H1 (cell line): Measurements from ENCODE around the gene RAB3C. TPM values are rescaled to one million over a fixed set of nuclear protein-coding genes. Genes with fewer than 3 reads are reported as not detected.

Experiments
- CTCF ChIA-PET: fragments of 300-600 bp; sonication (Branson Sonifier 250); formaldehyde crosslinking; loops from one replicate; lab custom pipeline; 2021; ENCODE audit not compliant: partially characterized antibody; lab: Charles Lee
- POLR2A ChIA-PET: fragments of 300-600 bp; sonication (Branson Sonifier 250); formaldehyde crosslinking; loops from one replicate; lab custom pipeline; 2021; ENCODE audit warnings: inconsistent platforms; ENCODE audit not compliant: partially characterized antibody; lab: Charles Lee
- DNase-seq, 2 experiments: peaks; one replicate each; pipeline versions ENCODE4 v3.0.0 to v3.0.0-alpha.2; 2010 to 2022; ENCODE audit warnings: low spot score in 2 of 2, low read depth in 1 of 2, mixed read lengths in 1 of 2
- FAIRE-seq: peaks from 2 replicates; lab custom pipeline; 2011; peaks lifted over from hg19 to GRCh38; lab: Jason Lieb, UNC
- H2AFZ ChIP-seq: 2 replicates; pipeline ENCODE4 v1.8.1; 2012; ENCODE audit warnings: low read length, inconsistent platforms
- H2AK5ac ChIP-seq: 2 replicates; pipeline ENCODE4 v1.6.1; 2013; ENCODE audit warnings: low read depth, low read length
- H2BK120ac ChIP-seq: replicated peaks from 2 replicates; pipeline ENCODE3; 2013; ENCODE audit warnings: low read depth, low read length, inconsistent platforms
- H2BK12ac ChIP-seq: 2 replicates; pipeline ENCODE4 v1.6.1; 2013; ENCODE audit warnings: low read depth, low read length
- H2BK15ac ChIP-seq: 2 replicates; pipeline ENCODE4 v1.6.1; 2013; ENCODE audit warnings: low read length
- H2BK20ac ChIP-seq: 2 replicates; pipeline ENCODE4 v1.6.1; 2013; ENCODE audit warnings: low read length
- H2BK5ac ChIP-seq: 2 replicates; pipeline ENCODE4 v1.6.1; 2013; ENCODE audit warnings: low read depth, low read length
- H3K14ac ChIP-seq: 2 replicates; pipeline ENCODE4 v1.6.1; 2013; ENCODE audit warnings: inconsistent platforms; ENCODE audit not compliant: insufficient read length
- H3K18ac ChIP-seq: 2 replicates; pipeline ENCODE4 v1.6.1; 2013; ENCODE audit warnings: low read length; ENCODE audit errors: extremely low read depth
- H3K23ac ChIP-seq: 2 replicates; pipeline ENCODE4 v1.6.1; 2013; ENCODE audit warnings: inconsistent platforms; ENCODE audit not compliant: insufficient read length
- H3K23me2 ChIP-seq: 2 replicates; pipeline ENCODE4 v1.6.1; 2013; ENCODE audit warnings: low read depth, low read length
- H3K27ac ChIP-seq: 2 replicates; pipeline ENCODE4 v1.6.1; 2011; ENCODE audit warnings: low read depth, low read length, inconsistent platforms
- H3K27me3 ChIP-seq, 4 experiments: replicated peaks in 1 of 4; 1 replicate in 1 of 4; 2 replicates in 3 of 4; pipeline versions ENCODE4 v1.6.1 to v1.8.1; 2011 to 2013; ENCODE audit warnings: low read length in 3 of 4, mild to moderate bottlenecking in 3 of 4, inconsistent platforms in 2 of 4, mixed read lengths in 2 of 4, moderate library complexity in 1 of 4; ENCODE audit not compliant: control insufficient read depth in 3 of 4, insufficient read depth in 3 of 4; ENCODE audit errors: extremely low read depth in 1 of 4
- H3K36me3 ChIP-seq, 4 experiments: 2 replicates each; pipeline versions ENCODE4 v1.6.1 to v1.8.1; 2011 to 2013; ENCODE audit warnings: mild to moderate bottlenecking in 4 of 4, low read length in 3 of 4, moderate library complexity in 2 of 4, control low read depth in 1 of 4, inconsistent platforms in 1 of 4; ENCODE audit not compliant: insufficient read depth in 4 of 4, control insufficient read depth in 2 of 4
- H3K4ac ChIP-seq: replicated peaks from 2 replicates; pipeline ENCODE3; 2013; ENCODE audit warnings: low read length, low read depth, mixed read lengths, inconsistent platforms; ENCODE audit not compliant: insufficient read length
- H3K4me1 ChIP-seq, 4 experiments: replicated peaks in 1 of 4; 1 replicate in 1 of 4; 2 replicates in 3 of 4; pipeline versions ENCODE4 v1.6.1 to v1.8.1; 2011 to 2013; ENCODE audit warnings: low read length in 3 of 4, inconsistent platforms in 2 of 4, mixed read lengths in 1 of 4; ENCODE audit not compliant: insufficient read depth in 4 of 4, control insufficient read depth in 3 of 4
- H3K4me2 ChIP-seq, 2 experiments: 2 replicates each; pipeline versions ENCODE4 v1.6.1 to v1.8.1; 2011 to 2013; ENCODE audit warnings: low read depth in 2 of 2, low read length in 2 of 2, control low read depth in 1 of 2, inconsistent platforms in 1 of 2, mild to moderate bottlenecking in 1 of 2; ENCODE audit not compliant: insufficient read depth in 1 of 2
- H3K4me3 ChIP-seq, 4 experiments: fragments of 200-600, 300-600 bp in 1 of 4; sonication (generic), shearing (Covaris generic), sonication (Bioruptor Twin) in 1 of 4; 2 replicates each; pipeline versions ENCODE4 v1.5.1 to v1.8.1; 2011 to 2016; ENCODE audit warnings: low read length in 4 of 4, low read depth in 3 of 4, control low read depth in 2 of 4, inconsistent platforms in 2 of 4, mild to moderate bottlenecking in 2 of 4, mixed read lengths in 1 of 4, moderate library complexity in 1 of 4; ENCODE audit not compliant: insufficient read depth in 2 of 4; ENCODE audit errors: extremely low read depth in 1 of 4
- H3K56ac ChIP-seq: replicated peaks from 2 replicates; pipeline ENCODE3; 2013; ENCODE audit warnings: low read depth, mild to moderate bottlenecking, mixed read lengths, low read length, inconsistent platforms; ENCODE audit not compliant: insufficient read length
- H3K79me1 ChIP-seq: 2 replicates; pipeline ENCODE4 v1.6.1; 2013; ENCODE audit warnings: low read depth, low read length, control low read depth
- H3K79me2 ChIP-seq, 2 experiments: 2 replicates each; pipeline versions ENCODE4 v1.6.1 to v1.8.1; 2012 to 2013; ENCODE audit warnings: low read length in 2 of 2, mild to moderate bottlenecking in 2 of 2, inconsistent platforms in 1 of 2; ENCODE audit not compliant: insufficient read depth in 2 of 2, control insufficient read depth in 1 of 2
- H3K9ac ChIP-seq, 4 experiments: replicated peaks in 1 of 4; 1 replicate in 1 of 4; 2 replicates in 3 of 4; pipeline versions ENCODE4 v1.6.1 to v1.8.1; 2011 to 2013; ENCODE audit warnings: low read depth in 3 of 4, low read length in 3 of 4, control low read depth in 2 of 4, mild to moderate bottlenecking in 2 of 4, moderate library complexity in 2 of 4, inconsistent platforms in 1 of 4; ENCODE audit errors: extremely low read depth in 1 of 4
- H3K9me3 ChIP-seq, 2 experiments: 2 replicates each; pipeline versions ENCODE4 v1.6.1 to v1.8.1; 2012 to 2013; ENCODE audit warnings: mild to moderate bottlenecking in 2 of 2, moderate library complexity in 2 of 2, control low read depth in 1 of 2, inconsistent platforms in 1 of 2, low read depth in 1 of 2, low read length in 1 of 2, mixed read lengths in 1 of 2; ENCODE audit not compliant: insufficient read depth in 2 of 2
- H4K20me1 ChIP-seq, 2 experiments: replicated peaks in 1 of 2; 2 replicates each; pipeline versions ENCODE3 to v1.8.1; 2011 to 2013; ENCODE audit warnings: inconsistent platforms in 2 of 2, low read length in 2 of 2, mild to moderate bottlenecking in 1 of 2; ENCODE audit not compliant: insufficient read depth in 2 of 2, control insufficient read depth in 1 of 2
- H4K5ac ChIP-seq: 2 replicates; pipeline ENCODE4 v1.6.1; 2013; ENCODE audit warnings: low read length, low read depth, mixed read lengths, inconsistent platforms; ENCODE audit not compliant: insufficient read length
- H4K8ac ChIP-seq: 2 replicates; pipeline ENCODE4 v1.8.0; 2013; ENCODE audit warnings: mild to moderate bottlenecking, moderate library complexity, low read length, inconsistent platforms; ENCODE audit not compliant: insufficient read depth; ENCODE audit errors: extremely low read depth
- H4K91ac ChIP-seq: replicated peaks from 2 replicates; pipeline ENCODE3; 2013; ENCODE audit warnings: low read length, mixed read lengths, inconsistent platforms; ENCODE audit not compliant: insufficient read length
- BRCA1 ChIP-seq: IDR thresholded peaks from 2 replicates; pipeline ENCODE4 v1.6.1; 2012; ENCODE audit warnings: low read depth, low read length, improper control_type of control experiment
- CEBPB ChIP-seq: IDR thresholded peaks from 2 replicates; pipeline ENCODE4 v1.6.1; 2012; ENCODE audit warnings: low read depth, low read length
- CHD2 ChIP-seq: IDR thresholded peaks from 2 replicates; pipeline ENCODE4 v1.6.1; 2012; ENCODE audit warnings: low read length, improper control_type of control experiment
- CTCF ChIP-seq, 3 experiments: IDR thresholded peaks; 1 replicate in 2 of 3; 2 replicates in 1 of 3; pipeline versions ENCODE4 v1.5.1 to v1.6.1; 2011; ENCODE audit warnings: low read length in 3 of 3, mild to moderate bottlenecking in 3 of 3, inconsistent platforms in 2 of 3, low read depth in 1 of 3, moderate library complexity in 1 of 3; ENCODE audit not compliant: insufficient read depth in 1 of 3; ENCODE audit errors: control extremely low read depth in 1 of 3
- E2F6 ChIP-seq: IDR thresholded peaks from 2 replicates; pipeline ENCODE4 v1.6.1; 2012; ENCODE audit warnings: inconsistent platforms
- EZH2 ChIP-seq: fragments of 200-600 bp; sonication (generic); IDR thresholded peaks from 2 replicates; pipeline ENCODE4 v1.7.1; 2012; ENCODE audit warnings: low read depth, mild to moderate bottlenecking, moderate library complexity, low read length, inconsistent platforms; ENCODE audit not compliant: severe bottlenecking
- GTF2F1 ChIP-seq: IDR thresholded peaks from 2 replicates; pipeline ENCODE4 v1.6.1; 2012; ENCODE audit warnings: low read depth, low read length, improper control_type of control experiment, borderline replicate concordance
- KDM4A ChIP-seq: IDR thresholded peaks from one replicate; pipeline ENCODE4 v1.7.1; 2012; ENCODE audit warnings: low read depth, mild to moderate bottlenecking, moderate library complexity, low read length, inconsistent platforms; ENCODE audit not compliant: severe bottlenecking
- POLR2A ChIP-seq, 2 experiments: IDR thresholded peaks; 1 replicate in 1 of 2; 2 replicates in 1 of 2; pipeline ENCODE4 v1.6.1; 2011; ENCODE audit warnings: low read depth in 2 of 2, low read length in 2 of 2, mild to moderate bottlenecking in 2 of 2; ENCODE audit errors: control extremely low read depth in 1 of 2
- POU5F1 ChIP-seq: IDR thresholded peaks from 2 replicates; pipeline ENCODE4 v1.6.1; 2011; ENCODE audit warnings: low read depth, mild to moderate bottlenecking, low read length, moderate library complexity
- SIRT6 ChIP-seq: IDR thresholded peaks from one replicate; pipeline ENCODE4 v1.7.1; 2012; ENCODE audit warnings: low read length, inconsistent platforms
- SIX5 ChIP-seq: IDR thresholded peaks from 2 replicates; pipeline ENCODE4 v1.6.1; 2011; ENCODE audit warnings: mild to moderate bottlenecking, low read depth, low read length
- SP1 ChIP-seq: IDR thresholded peaks from 2 replicates; pipeline ENCODE4 v1.6.1; 2011; ENCODE audit warnings: low read depth, low read length
- WGBS, 2 experiments: shearing (Covaris generic) in 1 of 2; methylation state at CpG; one replicate each; pipeline versions ENCODE4 v1.1.6 to v1.1.7; 2013 to 2015; ENCODE audit warnings: low lambda C conversion rate in 2 of 2, mixed read lengths in 2 of 2, inconsistent platforms in 1 of 2, low coverage in 1 of 2, missing lambda C conversion rate in 1 of 2; ENCODE audit not compliant: insufficient replicate concordance in 2 of 2, insufficient coverage in 1 of 2, insufficient read length in 1 of 2; ENCODE audit errors: extremely low coverage in 1 of 2, missing lambda C conversion rate in 1 of 2; 5-methylcytosine and 5-hydroxymethylcytosine counted together
- polyA plus RNA-seq, 7 experiments: library from polyadenylated mRNA; depleted of rRNA in 3 of 7; stranded (reverse) in 5 of 7; unstranded in 2 of 7; fragments of >200 nt in 5 of 7; fragments of 200-250 nt in 2 of 7; gene quantifications; 1 replicate in 5 of 7; 2 replicates in 1 of 7; 4 replicates in 1 of 7; pipeline versions ENCODE4 v1.2.1 to v1.2.3, GENCODE V29; 2011 to 2013; ENCODE audit warnings: missing spikeins in 2 of 7, mixed read lengths in 2 of 7
- total RNA-seq: library from RNA; stranded (reverse); fragmentation: NEBNext Ultra II Directional; extraction: Animal tissue kit (Norgen Biotek cat#: 25700); gene quantifications from 2 replicates; pipeline ENCODE4 v1.2.1, GENCODE V29; 2021

RAB3C gene
- total and polyA plus RNA-seq, 2 of the 8 experiments (the other 6 are each of a cell fraction or from before 2014, with no cell fraction given): 14.7 to 18.3 TPM

DNA sequence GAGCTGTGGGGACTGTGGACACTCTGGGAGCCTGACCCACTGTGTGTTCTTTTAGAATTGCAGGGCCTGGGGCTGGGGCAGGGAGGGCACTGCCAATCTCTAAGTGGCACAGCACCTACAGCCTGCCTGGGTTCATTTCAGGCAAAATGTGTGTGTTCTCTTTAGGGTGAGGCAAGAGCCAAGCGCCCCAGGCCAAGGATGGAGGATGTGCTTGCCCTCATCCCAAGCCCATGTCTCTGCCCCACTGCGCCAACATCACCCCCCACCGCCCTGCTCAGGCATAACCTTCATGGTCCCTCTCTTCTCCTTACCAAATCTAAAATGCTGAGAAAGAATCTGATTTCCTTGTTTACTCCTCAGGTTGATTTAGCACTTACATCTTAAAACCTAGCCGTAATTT, 304.4 kb downstream of the RAB3C start:
- Histone ChIP-seq H3K27ac (no peak overlapping the region), H3K9ac (no peak overlapping the region), H3K9me3 (no peaks in the 10 kb centered on the region; a peak in 1 of 4 replicates), H3K79me2 (no peaks in the 10 kb centered on the region), H2BK15ac (no peak overlapping the region), H4K8ac (no peak overlapping the region), H2AK5ac (no peak overlapping the region), H2BK5ac (no peak overlapping the region), H2AFZ (no peak overlapping the region), H3K4me1 (no peaks in the 10 kb centered on the region; a peak in 1 of 7 replicates), H3K27me3 (no peaks in the 10 kb centered on the region), H3K4me2 (no peak overlapping the region), H2BK120ac (no peak overlapping the region), H3K79me1 (no peaks in the 10 kb centered on the region), H3K36me3 (no peaks in the 10 kb centered on the region), H4K20me1 (no peaks in the 10 kb centered on the region), H2BK12ac (no peak overlapping the region), H3K14ac (no peak overlapping the region), H4K5ac (no peak overlapping the region), H3K56ac (no peak overlapping the region), H3K18ac (no peak overlapping the region), H4K91ac (no peak overlapping the region), H3K4me3 (no peak overlapping the region), H3K4ac (no peak overlapping the region), H3K23me2 (no peaks in the 10 kb centered on the region), H2BK20ac (no peak overlapping the region), H3K23ac (no peak overlapping the region)
- DNase-seq (no peak), FAIRE-seq (no peak)
- 91% methylated on average over 4 of the region's 4 CpGs; no CpG with 5 or more reads in 1 of the 2 experiments for WGBS, 2 experiments
- ChIA-PET POLR2A (no interaction called here), CTCF (interaction anchor here (0.5 to 3.3 kb wide), 38 partner anchors 9 to 1426 kb away, joined by 3 to 42 read pairs (median 4); no protein-coding TSS in a partner anchor)
- TF ChIP-seq POU5F1 (no peak), CHD2 (no peak), POLR2A (IDR thresholded peaks at IDR 0.05; ENCODE audit: control extremely low read depth in 1 of 2, low read depth in 2 of 2, low read length in 2 of 2) (no peak), SIX5 (no peak), SIRT6 (no peak), GTF2F1 (no peak), E2F6 (no peak), CEBPB (no peak), CTCF (IDR thresholded peaks at IDR 0.05; ENCODE audit: control extremely low read depth in 1 of 3, insufficient read depth in 1 of 3, low read depth in 1 of 3, low read length in 3 of 3) (no peak), SP1 (no peak), BRCA1 (no peak), EZH2 (no peak), KDM4A (no peak)
